B cell (primary cell): ENCODE data around the gene EYS.

Source experiments
- EZH2 ChIP-seq: IDR thresholded peaks from 2 replicates; pipeline ENCODE4 v1.6.1; 2012; ENCODE audit warnings: borderline replicate concordance, low read depth, mild to moderate bottlenecking, moderate library complexity, low read length; ENCODE audit not compliant: insufficient read depth, poor library complexity, severe bottlenecking
- TF ChIP-seq, protein P1 (sequence below): fragments of 200-600 bp; IDR thresholded peaks from one replicate; pipeline ENCODE4 v1.8.0; 2022; ENCODE audit warnings: antibody characterized with exemption, mild to moderate bottlenecking

DNA sequence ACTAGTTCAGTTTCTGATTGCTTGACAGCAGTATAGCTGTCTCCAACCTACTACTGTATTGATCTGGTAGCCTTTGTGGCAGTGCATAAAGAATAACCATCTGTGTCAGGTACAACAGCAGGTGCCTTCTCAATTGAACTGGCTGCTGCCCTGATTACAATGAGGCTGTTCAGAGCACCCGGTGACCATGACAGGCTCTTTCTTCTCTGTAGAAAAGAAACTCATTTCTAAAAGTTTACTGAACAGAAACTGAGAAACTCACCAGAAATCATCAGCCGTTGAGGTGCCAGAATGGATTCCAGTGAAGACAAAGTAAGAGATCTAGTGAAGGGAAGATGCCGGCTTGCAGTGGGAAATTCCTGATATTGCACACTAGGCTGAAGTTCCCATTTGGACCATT lies 1117.1 kb downstream of the EYS start:
- TF ChIP-seq, protein P1, sequence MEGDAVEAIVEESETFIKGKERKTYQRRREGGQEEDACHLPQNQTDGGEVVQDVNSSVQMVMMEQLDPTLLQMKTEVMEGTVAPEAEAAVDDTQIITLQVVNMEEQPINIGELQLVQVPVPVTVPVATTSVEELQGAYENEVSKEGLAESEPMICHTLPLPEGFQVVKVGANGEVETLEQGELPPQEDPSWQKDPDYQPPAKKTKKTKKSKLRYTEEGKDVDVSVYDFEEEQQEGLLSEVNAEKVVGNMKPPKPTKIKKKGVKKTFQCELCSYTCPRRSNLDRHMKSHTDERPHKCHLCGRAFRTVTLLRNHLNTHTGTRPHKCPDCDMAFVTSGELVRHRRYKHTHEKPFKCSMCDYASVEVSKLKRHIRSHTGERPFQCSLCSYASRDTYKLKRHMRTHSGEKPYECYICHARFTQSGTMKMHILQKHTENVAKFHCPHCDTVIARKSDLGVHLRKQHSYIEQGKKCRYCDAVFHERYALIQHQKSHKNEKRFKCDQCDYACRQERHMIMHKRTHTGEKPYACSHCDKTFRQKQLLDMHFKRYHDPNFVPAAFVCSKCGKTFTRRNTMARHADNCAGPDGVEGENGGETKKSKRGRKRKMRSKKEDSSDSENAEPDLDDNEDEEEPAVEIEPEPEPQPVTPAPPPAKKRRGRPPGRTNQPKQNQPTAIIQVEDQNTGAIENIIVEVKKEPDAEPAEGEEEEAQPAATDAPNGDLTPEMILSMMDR, result no peak
- TF ChIP-seq EZH2, result no peak
